ENCODE results near the gene TCF7L2. TPM values are rescaled to one million over a fixed set of nuclear protein-coding genes. Genes with fewer than 3 reads are reported as not detected.

The TCF7L2 gene
- total RNA-seq, 1 donor, result 8.8 TPM

- TF ChIP-seq CTCF (IDR thresholded peaks at IDR 0.05; ENCODE audit: insufficient read depth, low read length), result no peak
- no peak overlapping the region for H3K4me3 ChIP-seq (ENCODE audit: low read depth, low read length)
- DNase-seq (ENCODE audit: low read depth), result no peak
Measured at GRCh38 chr10:112938808-112939482, 11.1 kb upstream of the TCF7L2 start.

DNA sequence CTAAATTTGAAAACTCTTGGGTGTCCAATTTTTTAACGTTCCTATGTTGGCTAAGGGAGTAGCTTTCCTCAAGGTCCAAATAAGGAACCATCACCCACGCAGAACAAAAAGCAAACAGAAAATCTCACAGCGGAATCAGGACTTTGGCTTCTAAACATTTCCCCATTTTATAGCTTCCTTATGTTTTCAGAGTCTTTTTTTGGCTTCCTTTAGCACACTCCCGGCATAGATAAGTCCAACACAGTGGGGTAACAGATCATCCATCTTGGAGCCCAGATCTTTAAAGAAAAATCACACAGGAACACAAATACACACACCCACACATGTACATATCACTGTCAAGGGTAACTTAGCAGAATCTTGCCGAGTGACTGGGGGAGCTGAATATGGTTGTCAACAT is 4.2 kb upstream of the TCF7L2 start:
- no peak for TF ChIP-seq CTCF (IDR thresholded peaks at IDR 0.05; ENCODE audit: insufficient read depth, low read length)
- H3K4me3 ChIP-seq (ENCODE audit: low read depth, low read length), result no peak overlapping the region
- DNase-seq (ENCODE audit: low read depth), result no peak

DNA sequence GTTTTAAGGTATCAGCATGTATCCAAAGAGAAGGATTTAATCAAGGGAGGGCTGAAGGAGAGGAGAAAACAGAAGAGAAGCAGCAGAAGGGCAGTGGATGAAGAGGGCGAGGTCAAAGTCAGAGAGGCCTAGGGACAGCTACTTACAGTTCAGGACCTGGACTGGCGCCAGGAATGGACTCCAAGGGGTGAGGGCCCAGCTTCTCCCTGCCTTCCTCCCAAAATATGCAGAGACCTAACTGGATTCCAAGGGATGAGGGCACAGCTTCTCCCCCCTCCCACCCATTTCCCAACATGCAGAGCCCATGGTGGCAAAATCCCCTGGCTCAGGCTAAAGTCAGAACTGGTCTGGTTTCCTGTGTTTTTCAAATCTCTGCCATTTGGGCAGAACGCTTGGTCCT is 3.4 kb upstream of the TCF7L2 start:
- DNase-seq (ENCODE audit: low read depth), result no peak
- no peak overlapping the region for H3K4me3 ChIP-seq (ENCODE audit: low read depth, low read length)
- no peak for TF ChIP-seq CTCF (IDR thresholded peaks at IDR 0.05; ENCODE audit: insufficient read depth, low read length)

DNA sequence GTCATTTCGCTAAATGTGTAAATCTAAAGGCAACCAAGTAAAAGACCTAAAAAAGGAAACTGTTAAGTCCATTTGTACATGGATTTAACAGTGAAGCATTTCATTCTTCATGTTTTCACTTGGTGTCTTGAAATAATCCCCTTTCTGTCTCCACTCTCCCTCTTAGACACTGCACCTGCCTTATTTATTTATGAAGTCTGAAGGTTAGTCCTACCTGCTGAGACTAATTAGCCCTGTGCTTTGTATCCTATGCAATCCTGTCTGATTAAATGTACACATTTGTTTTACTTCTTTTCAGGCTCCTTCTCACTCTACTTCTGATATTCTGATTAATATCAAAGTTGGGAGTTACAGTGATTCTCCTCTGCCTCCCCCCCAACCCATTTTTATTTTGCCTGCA is 1.9 kb upstream of the TCF7L2 start:
- DNase-seq (ENCODE audit: low read depth), result no peak
- no peak for TF ChIP-seq CTCF (IDR thresholded peaks at IDR 0.05; ENCODE audit: insufficient read depth, low read length)
- H3K4me3 ChIP-seq (ENCODE audit: low read depth, low read length), result no peak overlapping the region

DNA sequence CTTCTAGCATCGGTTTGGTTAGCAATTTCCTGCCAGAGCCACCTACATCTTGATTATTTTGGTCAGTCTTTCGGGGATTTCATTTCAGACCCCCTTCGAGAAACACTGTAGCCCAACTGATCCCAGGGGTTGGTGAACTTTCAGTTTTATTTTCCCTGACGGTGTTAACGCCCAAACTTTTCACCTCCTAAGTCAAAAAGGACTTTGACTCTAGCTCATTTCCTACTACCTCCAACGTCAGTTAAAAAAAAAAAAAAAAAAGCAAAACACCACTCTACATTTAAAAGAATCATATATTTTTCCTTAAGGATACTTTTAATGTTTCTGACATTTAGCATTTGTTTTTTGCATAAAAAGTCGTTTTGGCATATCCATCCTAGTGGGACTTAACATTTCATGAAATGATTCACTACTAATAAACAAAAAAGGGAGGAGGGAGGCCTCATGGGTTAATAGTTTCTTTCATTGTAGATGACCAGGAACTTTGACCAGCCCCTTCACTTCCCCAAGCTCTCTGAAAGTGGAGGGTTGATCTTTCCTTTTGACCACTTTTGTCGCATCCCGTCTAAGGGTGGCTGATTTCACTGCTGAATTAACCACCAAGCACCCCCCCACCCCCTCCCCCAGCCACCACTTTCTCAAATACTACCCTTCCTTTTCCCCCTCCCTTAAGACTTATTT is 764 bp upstream of the TCF7L2 start:
- no peak for TF ChIP-seq CTCF (IDR thresholded peaks at IDR 0.05; ENCODE audit: insufficient read depth, low read length)
- peak; percentile 48 for DNase-seq (ENCODE audit: low read depth)
- H3K4me3 ChIP-seq (ENCODE audit: low read depth, low read length), result peak overlapping the region; percentile 56

GRCh38 chr10:112950714-112951358 is 789 bp downstream of the TCF7L2 start:
- TF ChIP-seq CTCF (IDR thresholded peaks at IDR 0.05; ENCODE audit: insufficient read depth, low read length), result no peak
- DNase-seq (ENCODE audit: low read depth), result peak; percentile 50

More at GRCh38 chr10:112950714-112951358, 789 bp downstream of the TCF7L2 start:
- H3K4me3 ChIP-seq (ENCODE audit: low read depth, low read length), result peak overlapping the region; percentile 81

Data from fibroblast of the aortic adventitia (primary cell).